Pancreas (tissue), 10 donors: ENCODE results near the gene LFNG. TPM values are rescaled to one million over a fixed set of nuclear protein-coding genes. Genes with fewer than 3 reads are reported as not detected.
A peak's percentile ranks its signal among the peaks of the same experiment; 100 is the strongest.

Experiments
- ATAC-seq, 4 donors: fragments of 200-7000 bp; cut with Tn5 transposase; one replicate each; pipeline versions ENCODE4 v1.8.0 to v1.9.1; 2020; ENCODE audit warnings: mild to moderate bottlenecking in 4 of 4, moderate library complexity in 4 of 4
- DNase-seq, 6 donors: peaks; one replicate each; pipeline ENCODE4 v3.0.0-alpha.2; 2020
- FAIRE-seq: peaks from 2 replicates; lab custom pipeline; 2012; peaks lifted over from hg19 to GRCh38; lab: Jason Lieb, UNC
- H3K27ac ChIP-seq, 4 donors: fragments of 200-600 bp; sonication (generic); 1 replicate in 3 of 4; 2 replicates in 1 of 4; pipeline versions ENCODE4 v1.5.0 to v1.8.0; 2020
- H3K27me3 ChIP-seq, 4 donors: fragments of 200-600 bp; one replicate each; pipeline ENCODE4 v1.8.0; 2021
- H3K36me3 ChIP-seq, 3 donors: fragments of 200-600 bp; sonication (generic) in 1 of 3; one replicate each; pipeline versions ENCODE4 v1.5.0 to v1.8.0; 2020 to 2021
- H3K4me1 ChIP-seq, 3 donors: fragments of 200-600 bp; one replicate each; pipeline ENCODE4 v1.8.0; 2021
- H3K4me3 ChIP-seq, 4 donors: fragments of 200-600 bp; sonication (generic) in 2 of 4; one replicate each; pipeline versions ENCODE4 v1.5.0 to v1.8.0; 2020 to 2021
- H3K9me3 ChIP-seq, 4 donors: fragments of 200-600 bp; one replicate each; pipeline ENCODE4 v1.8.0; 2021
- WGBS, 2 donors: extraction: QIAGEN DNeasy Blood & Tissue Kit; methylation state at CpG; one replicate each; pipeline ENCODE4 v1.1.7; 2013; 5-methylcytosine and 5-hydroxymethylcytosine counted together
- intact Hi-C, 3 donors: fragments of 100-400 bp; cut with DNase I; formaldehyde crosslinking; loops; one replicate each; pipeline versions ENCODE4 v1.11.1 to v1.14.2; 2022
- polyA plus RNA-seq, 2 donors: library from polyadenylated mRNA; stranded (reverse); fragments of 200-250 nt; gene quantifications; one replicate each; pipeline ENCODE4 v1.2.3, GENCODE V29; 2013
- total RNA-seq, 6 donors: library from RNA; stranded (reverse); fragmentation: NEBNext Ultra II Directional in 4 of 6; extraction: Animal tissue kit (Norgen Biotek cat#: 25700) in 4 of 6; gene quantifications; one replicate each; pipeline versions ENCODE4 v1.2.1 to v1.2.4, GENCODE V29; 2021 to 2023
- TF ChIP-seq, protein P1 (sequence below), 4 donors: fragments of 200-600 bp; sonication (generic) in 3 of 4; IDR thresholded peaks; one replicate each; pipeline versions ENCODE4 v1.5.0 to v1.8.0; 2021; ENCODE audit warnings: antibody characterized with exemption in 4 of 4
- donor health status: healthy with polysubstance abuse.
- donor health status: DM: no; HTN: no; CAD: no; lungs with moderate emphysema.
- donor health status: DM: no; HTN: no; CAD: no.
- donor health status: control.
- donor health status: control.
- donor health status: Bipolar disorder and iron deficiency.
- donor health status: DM: yes; HTN: yes; CAD: no.
- donor health status: DM: no; HTN: no; CAD: no.
- donor health status: DM: no; HTN: no; CAD: no.
- donor health status: DM: yes; HTN: yes; CAD: no.

LFNG gene
- total and polyA plus RNA-seq, 8 donors, result 28.2 to 66.8 (median 41.1) TPM

DNA sequence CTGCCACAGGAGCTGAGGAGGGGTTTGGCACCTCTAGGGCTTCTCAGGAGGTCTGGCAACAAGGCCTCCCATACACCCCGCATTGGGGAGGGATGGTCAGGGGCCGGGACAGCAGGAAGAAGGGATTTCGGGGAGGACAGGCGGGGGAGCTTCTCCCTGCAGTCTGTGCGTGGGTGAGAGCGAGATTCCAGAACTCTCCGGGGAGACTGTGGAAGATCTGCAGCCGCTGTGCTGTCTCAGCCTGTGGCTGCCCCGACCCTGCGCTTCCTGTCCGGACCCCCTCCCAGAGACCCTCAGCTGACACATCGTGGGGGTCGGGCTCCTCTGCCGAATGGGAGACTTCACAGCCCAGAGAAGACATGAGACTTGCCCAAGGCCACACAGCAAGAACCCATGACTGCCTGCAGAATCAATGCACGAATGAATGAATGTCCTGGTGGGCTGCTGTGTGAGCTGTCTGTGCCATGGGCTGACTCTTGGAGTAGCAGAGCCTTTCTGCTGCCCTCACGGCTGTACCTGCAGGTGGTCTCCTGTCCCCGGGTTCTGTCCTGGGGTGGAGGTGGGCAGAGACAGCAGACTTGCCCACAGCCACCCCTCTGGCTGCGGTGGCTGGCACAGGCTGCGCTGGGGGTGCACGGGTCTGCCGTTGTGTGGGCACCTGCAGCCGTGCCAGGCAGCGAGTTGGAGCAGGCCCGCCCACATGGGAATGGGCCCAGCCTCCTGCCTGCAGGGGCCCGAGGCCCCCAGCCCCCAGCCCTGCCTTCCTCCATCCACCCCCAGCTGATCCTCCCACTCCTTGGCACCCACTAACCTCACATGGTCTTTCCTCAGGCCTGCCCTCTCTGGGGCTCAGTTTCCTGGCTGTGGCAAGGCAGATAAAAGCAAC lies 16.3 kb upstream of the LFNG start:
- WGBS, 2 donors, result 72 to 84% methylated on average over 25 of the region's 25 CpGs
- peak in 1 of 6 donors; percentile 57 for DNase-seq
- Histone ChIP-seq H3K27me3 (no peaks in the 10 kb centered on the region), H3K36me3 (no peaks in the 10 kb centered on the region), H3K4me3 (no peak overlapping the region), H3K27ac (no peak overlapping the region), H3K9me3 (no peaks in the 10 kb centered on the region), H3K4me1 (no peaks in the 10 kb centered on the region)
- TF ChIP-seq, protein P1, sequence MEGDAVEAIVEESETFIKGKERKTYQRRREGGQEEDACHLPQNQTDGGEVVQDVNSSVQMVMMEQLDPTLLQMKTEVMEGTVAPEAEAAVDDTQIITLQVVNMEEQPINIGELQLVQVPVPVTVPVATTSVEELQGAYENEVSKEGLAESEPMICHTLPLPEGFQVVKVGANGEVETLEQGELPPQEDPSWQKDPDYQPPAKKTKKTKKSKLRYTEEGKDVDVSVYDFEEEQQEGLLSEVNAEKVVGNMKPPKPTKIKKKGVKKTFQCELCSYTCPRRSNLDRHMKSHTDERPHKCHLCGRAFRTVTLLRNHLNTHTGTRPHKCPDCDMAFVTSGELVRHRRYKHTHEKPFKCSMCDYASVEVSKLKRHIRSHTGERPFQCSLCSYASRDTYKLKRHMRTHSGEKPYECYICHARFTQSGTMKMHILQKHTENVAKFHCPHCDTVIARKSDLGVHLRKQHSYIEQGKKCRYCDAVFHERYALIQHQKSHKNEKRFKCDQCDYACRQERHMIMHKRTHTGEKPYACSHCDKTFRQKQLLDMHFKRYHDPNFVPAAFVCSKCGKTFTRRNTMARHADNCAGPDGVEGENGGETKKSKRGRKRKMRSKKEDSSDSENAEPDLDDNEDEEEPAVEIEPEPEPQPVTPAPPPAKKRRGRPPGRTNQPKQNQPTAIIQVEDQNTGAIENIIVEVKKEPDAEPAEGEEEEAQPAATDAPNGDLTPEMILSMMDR (IDR thresholded peaks at IDR 0.05), result no peak
- intact Hi-C loops, result no loop called here
- ATAC-seq, result peak in 1 of 4 donors; percentile 4
- no peak for FAIRE-seq

DNA sequence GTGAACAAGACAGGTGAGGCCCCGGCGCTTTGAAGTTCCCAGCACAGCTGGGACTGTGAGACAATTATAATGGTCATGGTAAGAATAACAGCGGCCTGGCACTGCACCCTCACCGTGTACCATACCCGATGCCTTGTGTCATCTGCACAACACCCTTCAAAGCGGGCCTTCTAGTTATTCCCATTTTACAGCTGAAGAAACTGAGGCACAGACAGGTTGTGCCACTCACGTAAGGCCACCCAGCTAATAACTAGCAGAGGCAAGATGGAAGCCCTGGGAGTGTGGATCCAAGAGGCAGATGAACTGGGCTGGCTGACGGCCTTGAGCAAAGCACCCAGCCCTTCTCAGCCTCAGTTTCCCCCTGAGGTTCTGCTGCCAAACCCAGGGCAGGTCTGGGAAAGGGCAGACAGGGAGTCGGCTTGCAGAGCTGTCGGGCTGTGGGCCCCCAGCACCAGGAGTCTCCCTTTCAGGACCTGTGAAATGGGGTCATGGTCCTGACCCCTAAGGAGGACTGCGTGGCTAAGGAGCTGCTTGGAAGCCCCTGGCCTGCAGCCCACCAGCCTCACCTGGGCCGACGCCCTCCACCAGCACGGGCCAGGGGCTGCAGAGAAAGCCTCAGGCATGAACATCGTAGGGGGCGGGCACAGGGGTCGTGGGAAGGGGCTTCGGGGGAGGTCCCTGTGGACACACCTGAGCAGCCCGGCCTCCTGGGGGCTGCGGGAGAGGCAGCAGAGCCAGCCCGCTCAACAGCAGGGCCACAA lies 15.3 kb upstream of the LFNG start:
- TF ChIP-seq, protein P1 (IDR thresholded peaks at IDR 0.05), result no peak
- ATAC-seq, result no peak
- Histone ChIP-seq H3K9me3 (no peaks in the 10 kb centered on the region), H3K36me3 (no peaks in the 10 kb centered on the region), H3K4me3 (no peak overlapping the region), H3K4me1 (no peaks in the 10 kb centered on the region), H3K27ac (no peak overlapping the region), H3K27me3 (no peaks in the 10 kb centered on the region)
- peak in 1 of 6 donors; percentile 69 for DNase-seq
- 71 to 77% methylated on average over 21 of the region's 21 CpGs for WGBS, 2 donors
- FAIRE-seq, result no peak
- intact Hi-C loops, result no loop called here

DNA sequence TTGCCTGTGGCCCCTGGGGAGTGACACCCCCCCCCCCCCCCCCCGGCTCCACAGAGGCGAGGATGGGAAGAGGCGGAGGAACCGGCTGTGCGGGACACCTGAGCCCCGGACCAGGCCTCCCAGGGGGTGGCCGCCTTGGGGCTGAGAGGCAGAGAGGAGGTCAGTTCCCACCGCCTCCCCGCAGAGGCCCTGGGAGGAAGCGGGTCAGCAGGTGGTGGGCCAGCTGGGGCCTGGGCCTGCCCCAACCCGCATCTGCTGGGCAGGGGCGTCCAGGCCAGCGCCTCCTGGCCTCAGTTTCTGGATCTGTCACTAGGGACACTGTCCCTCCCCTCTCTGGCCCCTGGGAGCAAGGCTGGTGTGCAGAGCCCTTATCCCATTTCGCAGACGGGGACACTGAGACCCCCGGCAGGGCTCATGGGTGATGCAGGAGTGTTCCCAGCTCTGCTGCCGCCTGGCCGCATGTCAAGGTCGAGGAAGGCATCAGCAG lies 14.6 kb upstream of the LFNG start:
- no peak for FAIRE-seq
- peak in 1 of 6 donors; percentile 63 for DNase-seq
- no peak for ATAC-seq
- Histone ChIP-seq H3K4me1 (no peaks in the 10 kb centered on the region), H3K36me3 (no peaks in the 10 kb centered on the region), H3K27ac (no peak overlapping the region), H3K27me3 (no peaks in the 10 kb centered on the region), H3K4me3 (no peak overlapping the region), H3K9me3 (no peaks in the 10 kb centered on the region)
- TF ChIP-seq, protein P1 (IDR thresholded peaks at IDR 0.05), result no peak
- intact Hi-C loops, result no loop called here
- 79 to 88% methylated on average over 11 to 19 of the region's 19 CpGs for WGBS, 2 donors

DNA sequence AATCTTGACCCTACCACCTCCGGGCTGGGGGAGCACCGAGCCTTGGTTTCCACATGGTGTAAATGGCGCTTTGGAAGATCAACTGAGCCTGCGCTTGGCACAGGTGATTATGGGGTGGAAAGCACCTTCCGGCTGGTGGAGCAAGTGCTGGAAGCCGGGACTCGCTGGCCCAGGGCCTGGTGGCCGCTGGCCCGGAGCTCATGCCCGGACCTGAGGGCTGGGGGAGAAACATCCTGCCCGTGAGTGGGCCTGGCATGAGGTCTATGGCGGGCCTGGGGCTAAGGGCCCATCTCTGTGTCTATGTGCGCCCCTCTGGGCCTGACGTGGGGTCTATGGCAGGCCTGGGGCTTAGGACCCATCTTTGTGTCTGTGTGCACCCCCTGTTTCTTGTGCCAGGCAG lies 14.2 kb upstream of the LFNG start:
- Histone ChIP-seq H3K4me3 (no peak overlapping the region), H3K27ac (no peak overlapping the region), H3K4me1 (no peaks in the 10 kb centered on the region), H3K27me3 (no peaks in the 10 kb centered on the region), H3K9me3 (no peaks in the 10 kb centered on the region), H3K36me3 (no peaks in the 10 kb centered on the region)
- ATAC-seq (no peak), FAIRE-seq (no peak), DNase-seq (peak in 1 of 6 donors; percentile 37)
- intact Hi-C loops, result no loop called here
- TF ChIP-seq, protein P1 (IDR thresholded peaks at IDR 0.05), result no peak
- WGBS, 2 donors, result 86 to 91% methylated on average over 14 of the region's 14 CpGs
